SK-N-MC (cell line): ENCODE results near the gene SH3RF3.

ENCODE experiments used
- DNase-seq: peaks from one replicate; pipeline ENCODE4 v3.0.0-alpha.2; 2011; ENCODE audit warnings: low read depth, low spot score
- H3K27ac ChIP-seq: fragments of 200-600 bp; sonication (generic); 2 replicates; pipeline ENCODE4 v1.5.1; 2016; ENCODE audit warnings: mixed run types
- H3K36me3 ChIP-seq: fragments of 200-600 bp; sonication (generic); 2 replicates; pipeline ENCODE4 v1.6.1; 2017; ENCODE audit warnings: antibody characterized with exemption, low read length, mixed read lengths; ENCODE audit not compliant: insufficient read depth
- H3K4me3 ChIP-seq: fragments of 200-600 bp; sonication (generic); 2 replicates; pipeline ENCODE4 v1.5.1; 2016
- H3K9ac ChIP-seq: fragments of 200-600 bp; sonication (generic); 2 replicates; pipeline ENCODE4 v1.8.0; 2017; ENCODE audit warnings: mixed run types, mixed read lengths; ENCODE audit not compliant: insufficient read length
- H3K9me3 ChIP-seq: fragments of 200-600 bp; sonication (generic); 2 replicates; pipeline ENCODE4 v1.6.1; 2017; ENCODE audit warnings: low read depth, mild to moderate bottlenecking, antibody characterized with exemption, low read length, moderate library complexity, mixed read lengths
- EZH2 ChIP-seq: fragments of 200-600 bp; sonication (generic); IDR thresholded peaks from one replicate; pipeline ENCODE4 v1.6.1; 2017; ENCODE audit warnings: antibody characterized with exemption
- FOXP2 ChIP-seq: optimal IDR thresholded peaks from 2 replicates; pipeline ENCODE3; 2011; ENCODE audit warnings: mild to moderate bottlenecking, moderate library complexity; ENCODE audit not compliant: insufficient read depth; ENCODE audit errors: extremely low read length, control extremely low read depth
- POLR2AphosphoS5 ChIP-seq: IDR thresholded peaks from 2 replicates; pipeline ENCODE4 v1.6.1; 2012; ENCODE audit warnings: mild to moderate bottlenecking, low read depth, low read length, borderline replicate concordance

The SH3RF3 gene

DNA sequence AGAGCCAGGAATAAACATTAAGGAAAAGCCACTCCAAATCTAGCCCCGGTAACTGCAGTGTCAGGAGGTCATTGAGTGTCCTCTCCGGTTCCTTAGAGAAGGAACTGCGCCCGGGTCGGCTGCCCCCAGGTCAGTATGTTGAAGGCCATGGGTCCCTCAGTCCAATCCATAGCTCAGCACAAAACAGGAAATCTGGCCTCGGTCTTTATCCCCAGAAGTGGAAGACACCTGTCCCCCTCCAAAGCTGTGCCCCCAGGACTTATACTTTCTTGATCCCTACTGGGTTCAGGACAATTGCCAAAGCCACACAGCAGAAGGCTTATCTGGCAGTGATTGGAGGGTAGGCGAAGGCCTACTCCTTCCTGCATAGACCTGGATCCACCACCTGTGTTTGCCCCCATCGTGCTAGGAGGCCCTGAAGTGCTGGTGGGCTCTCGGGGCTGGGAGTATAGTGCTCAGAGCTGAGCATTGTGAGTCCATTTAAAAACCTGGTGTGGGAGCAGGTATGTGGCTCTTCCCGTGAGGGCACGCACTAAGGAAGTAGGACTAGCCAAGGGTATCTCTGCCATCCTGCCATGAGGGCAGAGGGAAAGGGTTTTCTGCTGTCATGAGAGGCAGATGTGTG is 306.2 kb downstream of the SH3RF3 start:
- no peak for DNase-seq
- H3K36me3 ChIP-seq, result no peaks in the 10 kb centered on the region
- H3K27ac ChIP-seq, result no peak overlapping the region
- TF ChIP-seq EZH2 (no peak), POLR2AphosphoS5 (no peak), FOXP2 (no peak)
- H3K9me3 ChIP-seq, result no peaks in the 10 kb centered on the region
- no peak overlapping the region for H3K4me3 ChIP-seq
- no peak overlapping the region for H3K9ac ChIP-seq

DNA sequence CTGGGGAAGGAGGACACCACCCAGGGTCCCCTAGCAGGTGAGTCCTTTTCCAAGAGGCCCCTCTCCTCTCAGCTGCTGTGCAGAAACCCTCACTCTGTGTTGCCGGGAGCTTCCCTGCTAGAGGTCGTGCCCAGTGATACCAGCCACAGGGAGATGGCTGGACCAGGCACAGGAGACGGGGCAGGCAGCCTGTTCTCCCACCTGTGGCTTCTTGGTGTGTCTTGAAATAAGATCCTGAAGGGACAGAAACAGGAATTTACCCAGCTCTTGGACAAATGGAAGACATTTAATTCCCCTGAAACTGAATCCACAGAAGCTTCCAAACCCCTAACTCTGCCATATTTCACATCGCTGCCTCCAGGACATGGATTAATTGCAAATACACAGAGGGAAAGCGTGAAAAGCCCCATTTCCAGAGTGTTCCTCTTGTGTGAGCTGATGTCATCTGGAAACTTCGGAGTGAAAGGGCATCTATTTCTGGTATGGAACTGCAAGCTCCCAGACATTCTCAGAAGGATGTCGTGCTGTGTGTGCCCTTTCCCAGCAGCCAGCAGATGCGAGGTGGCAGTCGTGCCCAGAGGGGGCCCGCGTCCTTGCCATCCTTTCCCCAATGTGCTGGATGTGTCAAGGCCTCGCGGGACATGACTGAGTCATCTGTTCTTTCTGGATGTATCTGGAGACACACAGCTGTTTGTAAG is 307.0 kb downstream of the SH3RF3 start:
- DNase-seq, result no peak
- no peak overlapping the region for H3K27ac ChIP-seq
- TF ChIP-seq FOXP2 (no peak), EZH2 (no peak), POLR2AphosphoS5 (no peak)

DNA sequence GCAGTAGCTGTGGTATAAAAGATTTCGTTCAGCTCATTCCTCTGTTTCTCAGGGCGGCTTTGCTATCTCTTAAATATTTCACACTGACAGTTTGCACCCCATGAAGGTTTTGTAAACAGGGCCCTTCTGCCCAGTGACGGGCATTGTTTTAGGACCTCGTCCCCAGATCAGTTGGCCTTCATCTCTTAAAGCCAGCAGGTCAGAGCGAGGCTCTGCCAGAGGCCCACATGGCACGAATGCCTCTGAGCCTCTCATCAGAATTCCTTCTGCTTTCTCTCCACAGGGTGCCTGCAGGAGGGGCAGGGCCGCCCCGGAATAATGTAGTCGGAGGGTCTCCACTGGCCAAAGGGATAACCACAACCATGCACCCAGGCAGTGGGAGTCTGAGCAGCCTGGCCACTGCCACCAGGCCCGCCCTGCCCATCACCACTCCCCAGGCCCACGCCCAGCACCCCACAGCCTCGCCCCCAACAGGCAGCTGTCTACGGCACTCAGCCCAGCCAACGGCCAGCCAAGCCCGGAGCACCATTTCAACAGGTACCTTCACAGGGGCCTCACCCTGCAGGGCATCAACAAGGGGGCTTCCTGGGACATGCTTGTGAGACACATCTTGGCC is 307.7 kb downstream of the SH3RF3 start:
- Histone ChIP-seq H3K9ac (no peak overlapping the region), H3K27ac (no peak overlapping the region), H3K4me3 (no peak overlapping the region), H3K36me3 (no peaks in the 10 kb centered on the region), H3K9me3 (no peaks in the 10 kb centered on the region)
- TF ChIP-seq POLR2AphosphoS5 (no peak), FOXP2 (no peak), EZH2 (no peak)
- DNase-seq, result no peak

More for the DNA sequence above, 307.0 kb downstream of the SH3RF3 start:
- Histone ChIP-seq H3K36me3 (no peaks in the 10 kb centered on the region), H3K9ac (no peak overlapping the region), H3K9me3 (no peaks in the 10 kb centered on the region), H3K4me3 (no peak overlapping the region)

- Histone ChIP-seq H3K9me3 (peaks cover 2% of the 10 kb centered on the region; the same call in 1 of the 2 replicates), H3K4me3 (no peak overlapping the region), H3K27ac (no peak overlapping the region), H3K36me3 (no peaks in the 10 kb centered on the region), H3K9ac (no peak overlapping the region)
- DNase-seq, result no peak
- TF ChIP-seq FOXP2, result no peak
- no peak for TF ChIP-seq EZH2
- no peak for TF ChIP-seq POLR2AphosphoS5
These were observed 308.5 kb downstream of the SH3RF3 start for GRCh38 chr2:109437325-109438090.

DNA sequence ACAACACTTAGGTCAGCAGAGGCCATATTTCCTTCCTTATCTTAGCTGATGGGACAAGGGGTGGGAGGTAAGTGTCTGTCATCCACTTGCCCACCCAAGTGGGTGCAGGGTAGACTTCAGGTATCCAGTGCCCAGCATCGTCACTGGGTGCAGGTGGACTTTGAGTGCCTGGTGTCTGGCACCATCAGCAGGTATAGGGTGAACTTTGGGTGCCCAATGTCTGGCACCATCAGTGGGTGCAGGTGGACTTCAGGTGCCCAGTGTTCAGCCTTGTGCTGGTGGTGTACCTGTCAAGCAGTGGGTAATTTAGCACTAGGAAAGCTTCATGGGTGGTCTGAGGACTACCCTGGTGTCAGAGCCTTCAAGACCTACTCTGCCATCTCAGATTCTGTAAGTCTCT is 309.1 kb downstream of the SH3RF3 start:
- Histone ChIP-seq H3K9ac (no peak overlapping the region), H3K36me3 (no peaks in the 10 kb centered on the region), H3K27ac (no peak overlapping the region), H3K4me3 (no peak overlapping the region), H3K9me3 (peaks cover 6% of the 10 kb centered on the region)
- DNase-seq, result no peak
- TF ChIP-seq FOXP2 (no peak), POLR2AphosphoS5 (no peak), EZH2 (no peak)

GRCh38 chr2:109438773-109439389 is 309.9 kb downstream of the SH3RF3 start:
- no peak for DNase-seq
- no peaks in the 10 kb centered on the region for H3K36me3 ChIP-seq

GRCh38 chr2:109439390-109439786 is 310.4 kb downstream of the SH3RF3 start:
- Histone ChIP-seq H3K9me3 (peaks cover 6% of the 10 kb centered on the region), H3K36me3 (no peaks in the 10 kb centered on the region), H3K27ac (no peak overlapping the region), H3K4me3 (no peak overlapping the region), H3K9ac (no peak overlapping the region)
- DNase-seq, result no peak
- TF ChIP-seq EZH2 (no peak), FOXP2 (no peak), POLR2AphosphoS5 (no peak)

More at GRCh38 chr2:109438773-109439389, 309.9 kb downstream of the SH3RF3 start:
- TF ChIP-seq FOXP2 (no peak), EZH2 (no peak), POLR2AphosphoS5 (no peak)
- H3K27ac ChIP-seq, result no peak overlapping the region
- peaks cover 6% of the 10 kb centered on the region for H3K9me3 ChIP-seq
- no peak overlapping the region for H3K9ac ChIP-seq
- no peak overlapping the region for H3K4me3 ChIP-seq

DNA sequence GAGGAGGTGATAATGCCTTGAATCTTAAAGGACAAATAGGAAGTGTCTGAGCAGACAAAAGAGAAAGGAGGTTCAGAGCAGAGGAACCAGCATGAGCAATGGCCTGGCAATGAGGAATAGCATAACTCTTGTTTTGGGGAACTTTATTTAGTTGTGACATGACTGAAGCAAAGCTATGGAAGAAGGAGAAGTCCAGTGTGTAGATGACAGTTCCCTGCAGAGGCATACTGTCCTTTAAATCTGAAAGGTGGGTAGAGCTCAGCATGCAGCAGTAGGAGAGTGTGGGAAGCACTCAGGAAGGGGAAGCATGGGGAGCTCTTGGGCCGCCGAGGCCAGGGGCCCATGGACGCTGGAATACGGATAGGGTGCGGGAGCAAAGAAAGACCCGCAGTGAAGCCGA is 311.0 kb downstream of the SH3RF3 start:
- Histone ChIP-seq H3K9ac (no peak overlapping the region), H3K4me3 (no peak overlapping the region), H3K27ac (no peak overlapping the region), H3K9me3 (peaks cover 6% of the 10 kb centered on the region), H3K36me3 (no peaks in the 10 kb centered on the region)
- no peak for TF ChIP-seq EZH2
- no peak for TF ChIP-seq FOXP2
- no peak for TF ChIP-seq POLR2AphosphoS5
- no peak for DNase-seq
